AG08395 (cell line): ENCODE measurements around the gene SYNGR1.
A peak's percentile ranks its signal among the peaks of the same experiment; 100 is the strongest.
"Not testable (repeated sequence)": the region's sequence is repeated elsewhere in the genome, so short reads cannot be mapped to it uniquely, and the experiment has no call there.

Source experiments
- DNase-seq: peaks from one replicate; pipeline ENCODE4 v3.0.0; 2012; ENCODE audit warnings: mixed read lengths, low spot score

The SYNGR1 gene

GRCh38 chr22:39405346-39406085 is 55.7 kb downstream of the SYNGR1 start:
- peak; percentile 78 for DNase-seq

GRCh38 chr22:39408173-39408572 is 58.4 kb downstream of the SYNGR1 start:
- no peak for DNase-seq

- DNase-seq = no peak
Measured at GRCh38 chr22:39408807-39409206, 59.0 kb downstream of the SYNGR1 start.

GRCh38 chr22:39409516-39410029 is 59.8 kb downstream of the SYNGR1 start:
- no peak for DNase-seq

GRCh38 chr22:39410264-39410663 is 60.5 kb downstream of the SYNGR1 start:
- DNase-seq = no peak

- not testable (repeated sequence) for DNase-seq
Measured at GRCh38 chr22:39411828-39412365, 62.1 kb downstream of the SYNGR1 start.

- DNase-seq = not testable (repeated sequence)
Measured at GRCh38 chr22:39413204-39413603, 63.4 kb downstream of the SYNGR1 start.

- DNase-seq = no peak
Measured at GRCh38 chr22:39414377-39414776, 64.6 kb downstream of the SYNGR1 start.

- no peak for DNase-seq
Measured at GRCh38 chr22:39414886-39415285, 65.1 kb downstream of the SYNGR1 start.

GRCh38 chr22:39415506-39415905 is 65.7 kb downstream of the SYNGR1 start:
- no peak for DNase-seq

GRCh38 chr22:39416319-39416718 is 66.5 kb downstream of the SYNGR1 start:
- no peak for DNase-seq

- DNase-seq = no peak
Measured at GRCh38 chr22:39417641-39418040, 67.8 kb downstream of the SYNGR1 start.

GRCh38 chr22:39418696-39419095 is 68.9 kb downstream of the SYNGR1 start:
- DNase-seq = no peak

GRCh38 chr22:39419096-39419495 is 69.3 kb downstream of the SYNGR1 start:
- DNase-seq = no peak

GRCh38 chr22:39419911-39420310 is 70.1 kb downstream of the SYNGR1 start:
- no peak for DNase-seq

- DNase-seq = no peak
Measured at GRCh38 chr22:39421691-39422090, 71.9 kb downstream of the SYNGR1 start.

- DNase-seq = no peak
Measured at GRCh38 chr22:39422101-39422500, 72.3 kb downstream of the SYNGR1 start.

- DNase-seq = no peak
Measured at GRCh38 chr22:39422721-39423120, 72.9 kb downstream of the SYNGR1 start.

GRCh38 chr22:39423976-39424375 is 74.2 kb downstream of the SYNGR1 start:
- DNase-seq = no peak

- DNase-seq = no peak
Measured at GRCh38 chr22:39426380-39427043, 76.7 kb downstream of the SYNGR1 start.

- no peak for DNase-seq
Measured at GRCh38 chr22:39427751-39428596, 78.2 kb downstream of the SYNGR1 start.

GRCh38 chr22:39428597-39429071 is 78.8 kb downstream of the SYNGR1 start:
- no peak for DNase-seq
